NCI-H2107 treated with DMSO at 0.1 percent for 48 hours (cell line): Measurements from ENCODE around the gene ESF1.
"Not testable (repeated sequence)": the region's sequence is repeated elsewhere in the genome, so short reads cannot be mapped to it uniquely, and the experiment has no call there.

Experiments used
- DNase-seq: peaks from one replicate; lab custom pipeline; 2025; ENCODE audit not compliant: unreplicated experiment; lab: John Stamatoyannopoulos, UW

ESF1 gene

GRCh38 chr20:13788167-13788834 is 3.6 kb upstream of the ESF1 start:
- peak; percentile 20 for DNase-seq

- DNase-seq: no peak
Observed at GRCh38 chr20:13786143-13786828, 1.6 kb upstream of the ESF1 start.

DNA sequence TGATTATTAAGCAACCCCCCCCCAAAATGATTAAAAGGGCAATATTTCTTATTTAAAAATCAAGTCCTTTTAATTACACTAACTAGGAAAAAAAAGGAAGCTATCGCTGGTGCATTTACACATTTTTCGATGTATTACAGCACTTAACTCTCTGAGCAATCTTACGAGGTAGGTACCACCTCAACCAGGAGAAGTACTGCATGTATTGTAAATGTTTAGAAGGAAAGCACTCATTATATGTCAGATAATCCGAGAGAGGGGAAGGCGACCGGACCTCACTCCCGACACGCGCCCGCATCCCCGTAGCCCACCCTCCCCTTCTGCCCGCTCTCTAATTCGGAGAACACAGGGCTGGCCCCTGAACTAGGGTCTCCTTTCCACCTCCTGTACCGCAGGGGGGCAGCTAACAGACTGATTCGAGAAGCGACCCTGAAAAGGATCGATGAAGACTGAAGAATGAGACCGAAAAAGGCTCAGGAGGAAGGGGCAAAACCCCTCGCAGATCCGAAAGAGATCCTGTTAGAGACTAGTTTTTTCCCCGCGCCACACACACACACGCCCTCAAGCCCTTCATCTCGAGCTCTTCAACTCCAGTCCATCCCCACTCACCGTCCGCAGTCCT is 337 bp downstream of the ESF1 start:
- no peak for DNase-seq

DNA sequence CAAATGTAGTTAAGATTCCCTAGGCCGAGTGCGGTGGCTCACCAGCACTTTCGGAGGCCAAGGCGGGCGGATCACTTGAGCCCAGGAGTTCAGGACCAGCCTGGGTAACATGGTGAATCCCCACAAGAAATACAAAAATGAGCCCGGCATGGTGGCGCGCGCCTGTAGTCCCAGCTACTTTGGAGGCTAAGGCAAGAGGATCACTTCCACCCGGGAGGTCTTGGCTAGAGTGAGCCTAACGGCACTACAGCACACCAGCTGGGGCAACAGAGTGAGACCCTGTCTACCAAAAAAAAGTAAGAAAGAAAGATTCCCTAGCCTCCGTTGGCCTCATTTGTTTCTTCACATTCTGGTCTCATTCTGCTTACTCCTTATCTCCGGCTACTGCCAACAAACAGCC is 1.2 kb downstream of the ESF1 start:
- no peak for DNase-seq

DNA sequence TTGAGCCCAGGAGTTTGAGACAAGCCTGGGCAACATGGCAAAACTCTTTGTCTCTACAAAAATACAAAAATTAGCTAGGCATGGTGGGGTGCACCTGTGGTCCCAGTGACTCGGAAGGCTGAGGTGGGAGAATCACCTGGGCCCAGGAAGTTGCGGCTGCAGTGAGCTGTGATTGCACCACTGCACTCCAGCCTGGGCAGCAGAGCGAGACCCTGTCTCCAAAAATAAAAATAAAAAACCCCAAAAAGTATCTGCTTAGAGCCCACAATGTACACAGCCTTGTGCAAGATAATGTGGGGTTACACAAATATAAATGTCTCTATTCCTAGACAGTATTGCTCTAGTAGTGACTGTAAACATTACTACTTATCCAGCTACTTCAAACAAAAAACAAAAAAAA is 5.9 kb downstream of the ESF1 start:
- DNase-seq: no peak

DNA sequence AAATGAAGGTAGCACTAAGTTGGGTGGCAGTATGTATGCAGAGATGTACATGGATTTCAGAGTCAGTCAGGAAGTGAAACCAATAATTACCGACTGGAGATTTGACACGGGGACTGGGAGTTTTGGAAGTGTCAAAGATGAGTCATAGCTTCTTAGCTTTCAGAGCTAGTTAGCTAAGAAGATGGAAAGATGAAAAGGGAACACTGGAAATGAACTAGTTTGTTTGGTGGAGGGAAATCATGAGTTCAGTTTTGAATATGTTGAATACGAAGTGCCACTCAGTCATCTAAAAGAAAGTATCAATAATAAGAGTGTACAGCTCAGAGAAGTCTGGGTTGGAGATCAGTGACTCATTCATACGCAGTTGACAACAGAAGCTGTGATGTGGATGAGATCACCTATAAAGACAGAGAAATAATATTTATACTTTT is 7.5 kb downstream of the ESF1 start:
- no peak for DNase-seq

- no peak for DNase-seq
Observed at GRCh38 chr20:13775867-13776266, 8.9 kb downstream of the ESF1 start.

DNA sequence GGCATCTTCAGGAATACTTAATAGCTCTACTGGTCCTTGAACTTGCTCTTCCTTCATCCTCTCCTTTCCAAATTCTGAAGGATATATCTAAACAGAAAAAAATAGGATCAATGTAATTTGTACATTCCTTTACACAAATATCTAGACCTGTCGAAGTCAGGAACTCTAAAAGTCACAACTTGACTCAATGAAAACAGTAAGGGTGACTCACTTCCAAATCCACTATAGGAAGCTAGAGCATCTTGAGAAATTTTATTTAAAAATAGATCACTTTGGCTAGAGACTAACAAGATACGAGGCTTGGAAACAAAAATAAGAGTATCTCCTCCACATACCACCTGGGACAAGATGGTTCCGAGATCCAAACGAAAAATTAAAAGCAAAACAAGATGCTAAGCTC is 12.2 kb downstream of the ESF1 start:
- no peak for DNase-seq

DNA sequence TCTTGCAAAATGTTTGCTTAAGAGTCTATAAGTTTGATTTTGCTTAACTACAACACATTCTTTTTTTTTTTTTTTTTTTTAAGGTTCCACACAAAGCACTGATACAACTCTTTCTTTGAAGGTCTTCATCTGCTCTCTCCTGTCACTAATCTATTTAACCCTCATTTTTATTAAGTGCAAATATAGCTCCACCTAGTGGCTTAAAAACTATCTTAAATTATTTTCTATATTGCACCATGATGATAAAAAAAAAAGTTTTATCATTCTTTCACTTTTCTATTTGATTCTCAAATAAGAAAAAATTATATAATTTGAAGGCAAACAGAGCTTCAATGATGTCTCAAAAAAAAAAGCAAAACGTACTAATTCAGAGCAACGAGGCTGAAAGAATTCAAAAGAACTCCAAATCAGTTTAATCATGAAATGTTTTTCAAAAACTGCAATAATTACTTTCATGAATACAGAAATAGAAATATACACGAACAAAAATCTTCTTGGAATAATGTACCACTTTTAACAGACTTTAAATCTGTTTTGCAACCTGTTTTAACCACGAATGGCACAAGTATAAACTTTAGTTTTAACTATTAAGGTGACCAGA is 12.8 kb downstream of the ESF1 start:
- peak; percentile 9 for DNase-seq

- DNase-seq: no peak
Observed at GRCh38 chr20:13770141-13770540, 14.6 kb downstream of the ESF1 start.

DNA sequence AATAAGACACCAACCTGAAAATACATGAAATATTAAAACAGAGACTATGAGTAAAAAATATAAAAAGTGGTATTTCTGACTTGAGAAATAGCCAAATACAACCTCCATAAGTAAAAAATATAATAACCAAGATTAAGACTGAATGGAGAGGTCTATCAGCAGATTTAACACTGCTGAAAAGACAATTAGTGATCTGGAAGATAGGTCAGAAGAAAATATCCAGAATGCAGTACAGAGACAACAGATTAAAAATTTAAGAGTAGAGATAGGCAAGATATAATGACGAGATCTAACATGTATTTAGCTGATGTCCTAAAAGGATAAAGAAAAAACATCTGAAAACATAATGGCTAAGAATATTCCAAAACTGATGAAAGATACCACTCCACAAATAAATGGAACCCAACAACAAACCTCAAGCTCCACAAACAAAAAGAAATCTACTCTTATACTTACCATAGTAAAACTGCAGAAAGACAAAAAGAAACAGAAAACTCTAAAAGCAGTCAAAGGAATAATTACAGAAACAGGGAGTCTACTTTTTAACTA is 18.8 kb downstream of the ESF1 start:
- DNase-seq: no peak

DNA sequence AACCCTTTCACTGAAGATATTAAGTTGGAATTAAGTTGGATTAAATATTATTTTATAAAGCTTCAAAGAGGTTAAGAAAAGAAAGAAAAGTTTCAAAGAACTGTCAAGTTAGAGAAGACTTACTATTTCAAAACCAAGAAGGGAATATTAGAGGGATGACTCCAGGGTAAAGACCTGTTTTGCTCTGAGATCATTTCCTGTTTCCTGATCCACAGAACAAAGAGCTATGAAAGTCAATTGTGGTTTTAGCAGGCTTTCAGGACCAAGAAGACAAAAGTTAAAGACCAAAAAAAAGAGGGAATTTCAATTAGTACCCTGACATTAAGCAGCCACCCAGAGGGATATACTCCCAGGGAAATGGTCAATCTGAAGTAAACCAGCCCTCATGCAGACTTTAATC is 19.4 kb downstream of the ESF1 start:
- DNase-seq: no peak

GRCh38 chr20:13760451-13760946 is 24.2 kb downstream of the ESF1 start:
- DNase-seq: not testable (repeated sequence)

DNA sequence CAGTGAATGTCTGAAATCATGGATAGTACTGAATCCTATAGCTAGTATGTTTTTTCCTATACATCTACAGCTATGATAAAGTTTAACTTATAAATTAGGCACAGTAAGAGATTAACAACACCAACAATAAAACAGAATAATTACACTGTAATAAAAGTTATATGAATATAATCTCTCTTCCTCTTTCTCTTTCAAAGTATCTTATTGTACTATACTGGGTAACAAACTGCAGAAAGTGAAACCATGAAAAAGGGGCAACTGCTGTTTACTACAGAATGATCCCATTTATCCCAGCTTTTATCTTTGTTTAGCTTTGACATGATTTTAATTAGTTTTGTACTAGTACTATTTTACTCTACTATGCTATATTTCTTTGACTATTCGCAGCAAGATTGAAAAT is 25.8 kb downstream of the ESF1 start:
- DNase-seq: no peak

DNA sequence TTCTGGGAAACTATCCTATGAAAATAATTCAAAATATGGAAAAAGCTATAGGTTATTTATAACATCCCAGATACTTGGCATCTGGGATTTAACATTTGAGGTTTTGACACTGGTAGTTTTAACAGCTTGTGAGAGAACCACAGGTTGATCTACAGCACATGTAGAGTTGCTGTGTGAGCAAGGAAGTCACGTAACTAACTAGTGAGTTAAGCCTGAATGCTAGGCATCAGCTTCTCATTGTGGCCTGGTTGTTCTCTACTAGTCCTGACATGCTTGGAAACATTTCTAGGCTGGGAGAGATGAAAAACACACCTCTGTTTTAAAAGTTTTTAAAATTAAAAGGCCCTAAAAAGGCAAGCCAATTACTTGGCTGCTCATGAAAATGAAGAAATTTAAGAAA is 28.2 kb downstream of the ESF1 start:
- no peak for DNase-seq

DNA sequence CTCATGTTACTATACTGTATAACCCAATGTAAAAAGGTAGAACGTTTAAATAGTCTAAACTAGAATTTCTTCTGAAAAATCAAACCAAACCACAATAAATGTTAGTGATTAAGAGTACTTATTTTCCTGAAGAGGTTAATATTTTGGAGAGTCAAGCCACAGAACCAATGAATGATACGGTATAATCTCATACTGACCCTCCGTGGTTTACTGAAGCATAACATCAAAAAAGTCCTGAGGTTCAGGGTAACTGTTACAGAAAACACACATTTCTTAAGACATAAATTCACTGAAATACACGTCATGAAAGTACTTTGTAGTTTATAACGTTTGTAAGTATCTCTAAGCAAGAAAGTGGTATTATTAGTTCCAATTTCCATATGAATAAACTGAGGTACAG is 28.9 kb downstream of the ESF1 start:
- DNase-seq: no peak

DNA sequence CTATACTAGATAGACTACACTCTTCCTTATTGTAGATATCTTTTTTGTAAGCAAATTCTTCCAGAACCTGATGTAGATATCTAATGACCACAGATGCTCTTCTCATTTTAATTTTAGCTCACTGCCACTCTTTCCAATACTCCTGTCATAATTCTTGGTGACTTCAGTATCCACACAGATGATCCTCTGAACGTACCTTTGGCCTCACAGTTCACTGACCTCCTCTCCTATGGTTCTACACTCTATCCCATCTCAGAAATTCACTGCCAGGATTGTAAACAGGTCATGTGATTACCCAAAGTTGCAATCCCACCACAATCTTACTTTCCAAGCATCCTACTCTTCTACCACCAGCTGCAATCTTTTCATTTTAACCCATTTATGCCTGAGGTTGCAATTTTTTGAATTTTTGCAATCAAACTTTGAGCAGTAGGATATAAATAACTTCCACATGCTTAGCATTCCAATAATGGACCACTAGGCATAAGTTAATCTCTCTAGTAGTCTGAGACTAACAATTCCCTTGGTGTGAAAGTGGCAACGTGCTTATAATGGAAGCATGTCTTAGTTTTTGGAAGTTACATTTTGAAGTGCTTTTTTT is 31.2 kb downstream of the ESF1 start:
- DNase-seq: no peak

DNA sequence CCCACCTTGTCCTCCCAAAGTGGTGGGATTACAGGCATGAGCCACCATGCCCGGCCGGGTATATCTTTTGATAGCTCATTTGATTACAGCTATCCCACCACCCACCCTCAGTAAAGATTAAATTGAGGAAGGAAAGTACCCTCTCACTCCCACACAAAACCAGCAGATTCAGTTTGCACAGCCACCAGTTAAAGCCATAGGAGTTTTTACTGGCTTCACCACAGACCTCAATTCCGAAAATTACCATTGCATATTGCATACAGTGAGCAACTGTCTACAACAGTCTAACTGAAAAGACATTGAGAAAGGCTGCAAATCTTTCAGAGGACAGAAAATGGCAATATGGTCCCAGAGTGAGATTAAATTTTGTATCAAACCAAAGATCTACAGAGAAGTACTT is 34.9 kb downstream of the ESF1 start:
- no peak for DNase-seq

- DNase-seq: no peak
Observed at GRCh38 chr20:13745784-13746183, 38.9 kb downstream of the ESF1 start.

DNA sequence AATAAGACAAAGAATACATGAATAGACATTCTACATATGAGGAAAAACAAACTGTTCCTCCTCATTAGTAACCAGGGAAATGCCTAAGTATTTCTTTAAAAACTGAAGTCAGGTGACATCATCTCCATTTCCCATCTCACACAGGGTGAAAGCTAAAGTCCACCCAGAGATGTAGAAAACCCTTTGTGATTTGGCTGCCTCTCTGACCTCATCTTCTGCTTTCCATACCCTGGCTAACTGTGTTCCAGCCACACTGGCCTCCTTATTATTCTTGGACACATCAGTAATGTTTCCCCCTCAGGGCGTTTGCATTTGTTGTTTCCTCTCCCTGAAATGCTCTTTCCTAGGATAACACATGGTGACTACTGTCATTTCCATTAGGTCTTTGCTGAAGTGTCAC is 40.4 kb downstream of the ESF1 start:
- no peak for DNase-seq

- DNase-seq: no peak
Observed at GRCh38 chr20:13741879-13742278, 42.8 kb downstream of the ESF1 start.
